Liver (tissue), 3 donors: ENCODE results near the gene CHIT1.

Experiments used
- CTCF ChIP-seq: fragments of 150-350 bp; IDR thresholded peaks from 2 replicates; pipeline ENCODE4 v1.5.1; 2017; ENCODE audit warnings: improper control_type of control experiment, low read depth, low read length; ENCODE audit not compliant: missing input control
- MAX ChIP-seq: IDR thresholded peaks from 2 replicates; pipeline ENCODE4 v1.6.1; 2016; ENCODE audit warnings: antibody characterized with exemption
- REST ChIP-seq: IDR thresholded peaks from 2 replicates; pipeline ENCODE4 v1.6.1; 2016; ENCODE audit warnings: antibody characterized with exemption, mild to moderate bottlenecking
- RXRA ChIP-seq, 2 donors: IDR thresholded peaks; 2 replicates each; pipeline ENCODE4 v1.6.1; 2017 to 2018; ENCODE audit warnings: antibody characterized with exemption in 2 of 2, mild to moderate bottlenecking in 1 of 2
- donor health status: healthy.
- donor health status: healthy.

- TF ChIP-seq RXRA (IDR thresholded peaks at IDR 0.05) (no peak), REST (no peak), CTCF (no peak), MAX (no peak)
These were observed at the start of gene CHIT1 for GRCh38 chr1:203229471-203230135.
